WI38 (cell line): ENCODE data around the gene HTR5A.

Experiments
- H3K4me3 ChIP-seq: 2 replicates; pipeline ENCODE4 v1.5.1; 2011; ENCODE audit warnings: low read depth, mild to moderate bottlenecking, control low read depth, low read length
- TF ChIP-seq, protein P1 (sequence below): IDR thresholded peaks from 2 replicates; pipeline ENCODE4 v1.5.1; 2012; ENCODE audit warnings: low read depth, mild to moderate bottlenecking, control low read depth, low read length

Gene HTR5A

GRCh38 chr7:155131090-155131489 is 61.0 kb downstream of the HTR5A start:
- TF ChIP-seq, protein P1, sequence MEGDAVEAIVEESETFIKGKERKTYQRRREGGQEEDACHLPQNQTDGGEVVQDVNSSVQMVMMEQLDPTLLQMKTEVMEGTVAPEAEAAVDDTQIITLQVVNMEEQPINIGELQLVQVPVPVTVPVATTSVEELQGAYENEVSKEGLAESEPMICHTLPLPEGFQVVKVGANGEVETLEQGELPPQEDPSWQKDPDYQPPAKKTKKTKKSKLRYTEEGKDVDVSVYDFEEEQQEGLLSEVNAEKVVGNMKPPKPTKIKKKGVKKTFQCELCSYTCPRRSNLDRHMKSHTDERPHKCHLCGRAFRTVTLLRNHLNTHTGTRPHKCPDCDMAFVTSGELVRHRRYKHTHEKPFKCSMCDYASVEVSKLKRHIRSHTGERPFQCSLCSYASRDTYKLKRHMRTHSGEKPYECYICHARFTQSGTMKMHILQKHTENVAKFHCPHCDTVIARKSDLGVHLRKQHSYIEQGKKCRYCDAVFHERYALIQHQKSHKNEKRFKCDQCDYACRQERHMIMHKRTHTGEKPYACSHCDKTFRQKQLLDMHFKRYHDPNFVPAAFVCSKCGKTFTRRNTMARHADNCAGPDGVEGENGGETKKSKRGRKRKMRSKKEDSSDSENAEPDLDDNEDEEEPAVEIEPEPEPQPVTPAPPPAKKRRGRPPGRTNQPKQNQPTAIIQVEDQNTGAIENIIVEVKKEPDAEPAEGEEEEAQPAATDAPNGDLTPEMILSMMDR: no peak
- H3K4me3 ChIP-seq: no peak overlapping the region

- H3K4me3 ChIP-seq: no peak overlapping the region
- TF ChIP-seq, protein P1: no peak
These were observed 62.3 kb downstream of the HTR5A start for GRCh38 chr7:155132431-155132830.

GRCh38 chr7:155136619-155137243 is 66.6 kb downstream of the HTR5A start:
- H3K4me3 ChIP-seq: no peak overlapping the region
- TF ChIP-seq, protein P1: no peak
